Skeletal muscle cell (primary cell): ENCODE measurements around the gene ITGB1BP1.
"Not testable (repeated sequence)": the region's sequence is repeated elsewhere in the genome, so short reads cannot be mapped to it uniquely, and the experiment has no call there.

ENCODE experiments used
- DNase-seq: peaks from one replicate; pipeline ENCODE4 v3.0.0-alpha.2; 2010; ENCODE audit warnings: low read depth
- H3K4me3 ChIP-seq: 2 replicates; pipeline ENCODE4 v1.5.1; 2011; ENCODE audit warnings: low read depth, mild to moderate bottlenecking, control low read depth, low read length, moderate library complexity

The ITGB1BP1 gene

DNA sequence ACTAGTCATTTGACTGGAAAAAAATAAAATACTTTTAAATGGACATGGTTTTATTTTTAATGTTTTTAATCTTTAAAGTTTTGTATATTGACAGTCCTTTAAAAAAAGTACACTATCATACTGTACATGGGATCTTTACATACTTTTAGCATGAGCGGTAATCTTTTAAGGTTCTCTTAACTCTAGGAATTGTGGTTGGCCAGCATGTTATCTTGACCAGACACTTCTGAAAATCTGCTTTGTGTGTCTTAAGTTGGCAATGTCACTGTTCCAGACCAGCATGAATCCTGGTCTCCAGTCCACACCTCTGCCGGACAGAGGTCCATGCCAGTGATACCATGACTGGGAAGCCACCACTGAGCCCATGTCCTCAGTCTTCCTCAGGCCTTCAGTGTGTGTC, 17.7 kb downstream of the ITGB1BP1 start:
- no peak overlapping the region for H3K4me3 ChIP-seq
- no peak for DNase-seq

DNA sequence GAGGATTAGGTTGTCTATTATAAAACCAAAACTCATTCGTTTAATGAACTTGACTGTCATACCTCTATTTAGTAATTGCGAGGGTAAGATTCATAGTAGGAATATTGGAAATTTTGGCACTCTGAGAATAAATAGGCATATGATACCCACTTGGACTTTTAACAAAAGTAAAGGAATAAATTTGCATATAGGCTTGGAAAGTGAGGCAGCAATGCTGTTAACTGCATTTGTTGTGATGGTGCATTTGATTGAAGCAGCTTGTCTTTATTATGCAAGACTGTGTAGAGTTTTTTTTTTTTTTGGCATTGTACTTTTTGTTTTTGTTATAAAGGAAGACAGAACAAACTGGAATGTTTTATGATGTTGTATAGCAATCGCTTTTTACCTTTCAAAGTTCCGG, 18.9 kb downstream of the ITGB1BP1 start:
- no peak for DNase-seq
- H3K4me3 ChIP-seq = no peak overlapping the region

DNA sequence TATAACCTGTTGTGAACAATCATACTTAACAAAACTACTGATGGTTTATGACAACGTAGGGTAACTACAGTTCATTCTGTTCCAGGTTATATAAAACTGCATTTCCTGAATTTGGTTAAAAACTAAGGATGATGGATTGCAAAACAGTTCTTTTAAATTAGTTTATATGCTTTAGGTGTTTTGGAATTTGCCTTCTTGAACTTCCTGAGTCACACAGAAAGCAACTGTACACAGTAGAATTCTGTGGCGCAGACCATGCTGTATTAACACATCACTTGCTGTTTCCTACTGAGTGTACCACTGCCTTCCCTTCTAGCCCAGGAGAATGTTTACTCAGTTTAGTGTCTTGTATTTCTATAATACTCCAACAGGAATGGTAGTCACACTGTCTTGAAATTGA, 19.4 kb downstream of the ITGB1BP1 start:
- peak; percentile 27 for DNase-seq
- no peak overlapping the region for H3K4me3 ChIP-seq

DNA sequence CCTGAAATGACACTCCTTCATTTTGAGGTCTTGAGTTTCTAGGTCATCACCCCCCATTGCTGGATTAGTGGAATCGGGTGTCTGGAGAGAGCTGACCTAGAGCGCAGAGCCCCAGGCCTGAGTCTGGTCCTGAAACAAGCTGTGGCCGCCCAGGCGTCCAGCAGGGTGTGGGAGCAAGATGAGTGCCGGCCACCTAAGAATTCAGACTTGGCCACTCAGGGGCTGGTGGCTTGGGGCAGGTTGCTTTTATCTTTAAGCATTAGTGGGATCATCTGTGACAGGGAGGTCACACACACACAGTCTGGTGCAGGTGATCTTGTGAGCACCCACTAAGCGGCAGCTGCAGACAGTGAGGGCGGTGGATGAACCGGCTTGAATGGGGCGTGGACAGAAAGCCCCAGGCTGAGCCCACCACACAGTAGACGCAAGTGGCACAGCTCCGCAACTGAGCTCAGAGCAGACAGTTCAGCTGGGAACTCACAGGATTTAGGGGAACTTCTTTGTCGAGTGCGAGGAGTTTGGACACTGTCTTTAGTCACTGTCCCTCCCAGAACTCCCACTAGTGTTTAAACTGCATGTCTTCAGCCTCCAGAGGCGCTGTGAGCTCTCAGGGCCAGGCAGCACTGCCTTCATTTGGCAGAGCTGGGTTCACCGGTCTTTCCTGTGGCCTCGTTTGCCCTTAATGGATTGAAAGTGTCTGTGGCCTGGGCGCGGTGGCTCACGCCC, 21.5 kb downstream of the ITGB1BP1 start:
- H3K4me3 ChIP-seq = no peak overlapping the region
- DNase-seq = no peak

GRCh38 chr2:9401059-9401547, 22.2 kb downstream of the ITGB1BP1 start:
- no peak overlapping the region for H3K4me3 ChIP-seq

GRCh38 chr2:9400268-9401058, 22.9 kb downstream of the ITGB1BP1 start:
- no peak overlapping the region for H3K4me3 ChIP-seq
- DNase-seq = no peak

More at GRCh38 chr2:9401059-9401547, 22.2 kb downstream of the ITGB1BP1 start:
- no peak for DNase-seq

- DNase-seq = no peak
- H3K4me3 ChIP-seq = no peak overlapping the region
Observed at GRCh38 chr2:9398881-9399780, 24.2 kb downstream of the ITGB1BP1 start.

DNA sequence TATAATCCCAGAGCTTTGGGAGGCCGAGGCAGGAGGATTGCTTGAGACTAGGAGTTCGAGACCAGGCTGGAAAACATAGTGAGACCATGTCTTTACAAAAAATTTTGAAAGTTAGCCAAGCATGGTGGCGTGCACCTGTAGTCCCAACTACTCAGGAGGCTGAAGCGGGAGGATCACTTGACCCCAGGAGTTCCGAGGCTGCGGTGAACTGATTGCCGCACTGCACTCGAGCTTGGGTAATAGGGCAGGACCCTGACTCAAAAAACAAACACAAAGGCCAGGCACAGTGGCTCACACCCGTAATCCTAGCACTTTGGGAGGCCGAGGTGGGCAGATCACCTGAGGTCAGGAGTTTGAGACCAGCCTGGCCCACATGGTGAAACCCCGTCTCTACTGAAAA, 25.1 kb downstream of the ITGB1BP1 start:
- not testable (repeated sequence) for DNase-seq

DNA sequence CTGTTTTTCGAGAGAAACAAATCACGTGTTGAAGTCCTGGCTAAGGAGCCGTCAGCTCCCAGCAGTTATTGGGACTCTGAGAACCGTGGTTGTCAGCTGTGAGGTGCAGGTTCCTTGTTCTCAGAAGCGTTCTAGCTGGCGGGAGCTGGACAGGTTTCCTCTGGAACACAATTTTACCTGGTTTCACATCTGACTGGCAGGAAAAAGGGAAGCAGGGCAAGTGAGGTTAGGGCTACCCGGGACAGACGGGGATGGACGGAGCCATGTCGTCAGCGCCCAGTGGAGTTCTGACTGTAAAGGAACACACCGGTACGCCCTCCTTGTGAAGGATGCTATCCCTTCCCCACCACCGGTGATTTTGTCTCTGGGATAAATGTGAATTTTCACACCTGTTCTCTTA, 26.1 kb downstream of the ITGB1BP1 start:
- no peak overlapping the region for H3K4me3 ChIP-seq
- DNase-seq = no peak

More for the DNA sequence above, 25.1 kb downstream of the ITGB1BP1 start:
- not testable (repeated sequence) for H3K4me3 ChIP-seq

DNA sequence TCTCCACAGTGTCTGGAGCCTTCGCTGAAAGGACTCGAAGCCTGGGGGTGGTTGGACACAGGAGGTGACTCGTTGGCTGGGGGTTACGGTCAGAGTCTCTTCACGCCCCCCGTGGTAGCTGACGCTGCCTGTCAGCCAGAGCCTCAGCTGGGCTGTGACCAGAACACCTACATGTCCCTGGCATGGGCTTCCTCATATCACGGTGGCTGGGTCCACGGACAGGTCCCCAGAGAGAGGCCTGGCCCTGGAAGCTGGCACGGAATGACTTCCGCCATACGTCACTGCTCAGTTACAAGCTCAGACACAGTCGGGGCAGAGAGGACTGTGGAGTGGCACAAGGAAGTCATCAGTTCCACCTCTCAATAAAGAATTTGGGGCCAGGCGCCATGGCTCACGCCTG, 28.5 kb downstream of the ITGB1BP1 start:
- H3K4me3 ChIP-seq = no peak overlapping the region
- no peak for DNase-seq

GRCh38 chr2:9392898-9393765, 30.2 kb downstream of the ITGB1BP1 start:
- peak; percentile 25 for DNase-seq
- H3K4me3 ChIP-seq = no peak overlapping the region

DNA sequence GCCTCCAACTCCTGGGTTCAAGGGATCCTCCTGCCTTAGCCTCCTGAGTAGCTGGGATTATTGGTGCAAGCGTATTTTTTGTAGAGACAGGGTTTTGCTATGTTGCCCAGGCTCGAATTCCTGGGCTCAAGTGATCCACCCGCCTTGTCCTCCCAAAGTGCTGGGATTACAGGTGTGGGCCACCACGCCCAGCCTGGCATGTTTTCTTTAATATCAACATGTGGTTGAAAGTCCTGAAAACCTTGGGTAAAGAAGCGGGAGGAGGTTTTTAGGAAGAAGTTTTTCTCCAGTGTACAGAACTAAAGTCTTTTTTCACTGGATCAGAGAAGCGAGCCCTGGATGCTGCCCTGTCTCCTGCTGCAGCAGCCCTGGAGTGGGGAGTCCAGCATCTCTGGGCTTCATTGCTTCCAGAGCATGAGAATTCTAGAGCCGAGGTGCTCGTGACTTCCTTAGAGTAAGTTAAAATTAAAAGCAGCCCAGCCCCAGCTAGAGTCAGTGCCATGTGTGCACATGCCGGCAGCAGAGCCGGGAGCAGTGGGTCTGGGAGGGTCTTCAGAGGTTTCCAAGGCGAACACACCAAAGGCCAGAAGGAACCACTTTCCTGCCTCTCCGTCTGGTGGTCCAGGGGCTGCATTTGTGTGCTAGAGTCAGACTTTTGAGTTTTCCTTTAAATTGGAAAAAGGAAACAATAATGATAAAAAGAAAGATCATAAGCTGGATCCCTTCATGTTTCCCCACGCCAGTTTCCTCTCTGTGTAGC, 31.2 kb downstream of the ITGB1BP1 start:
- no peak overlapping the region for H3K4me3 ChIP-seq
- no peak for DNase-seq

GRCh38 chr2:9390991-9391390, 32.3 kb downstream of the ITGB1BP1 start:
- no peak overlapping the region for H3K4me3 ChIP-seq
- DNase-seq = no peak

- DNase-seq = no peak
- no peak overlapping the region for H3K4me3 ChIP-seq
Observed at GRCh38 chr2:9390151-9390850, 33.0 kb downstream of the ITGB1BP1 start.

DNA sequence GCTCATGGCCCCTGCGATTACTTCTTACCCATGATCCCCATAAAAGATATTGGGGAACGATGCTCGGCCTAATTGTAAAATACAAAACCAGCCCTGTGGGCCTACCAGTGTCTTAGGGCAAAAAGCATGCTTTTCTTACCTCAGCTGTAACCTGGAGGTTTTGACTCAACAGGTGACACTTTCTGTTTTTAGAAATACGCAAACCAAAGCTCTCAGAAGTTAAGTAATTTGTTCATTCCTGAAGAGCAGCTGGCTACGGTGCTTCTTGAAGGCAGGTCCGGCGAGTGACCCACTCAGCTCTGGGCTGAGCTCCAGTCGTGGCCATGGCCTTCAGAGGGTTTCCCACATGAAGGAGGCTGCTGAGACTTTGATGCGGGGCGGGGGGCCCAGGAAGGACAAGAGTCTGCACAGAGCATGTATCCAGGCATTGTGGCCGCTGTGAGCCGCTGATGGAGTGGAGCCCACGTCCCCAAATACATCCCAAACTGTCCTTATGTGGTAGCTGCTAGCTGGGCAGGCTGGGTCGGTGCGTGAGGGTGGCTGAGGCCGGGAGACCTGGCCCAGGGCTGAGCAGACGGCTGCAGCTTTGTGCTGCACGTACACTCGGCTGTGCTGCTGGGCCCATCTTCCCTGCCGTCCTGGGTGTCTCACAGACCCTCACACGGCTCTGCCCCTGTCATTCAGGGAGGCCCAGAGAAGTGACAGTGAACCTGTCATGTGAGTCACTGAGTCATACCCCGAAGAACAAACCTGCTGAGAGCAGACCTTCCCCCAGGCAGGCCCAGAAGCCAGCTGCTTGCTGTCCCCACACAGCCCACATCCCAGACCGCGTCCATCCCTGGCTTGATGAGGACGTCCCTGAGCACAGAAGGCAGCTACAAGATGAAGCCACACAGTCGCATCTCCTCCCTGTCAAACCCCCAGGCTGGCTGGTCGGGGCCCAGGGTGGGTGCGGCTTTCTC, 34.1 kb downstream of the ITGB1BP1 start:
- no peak for DNase-seq
- no peak overlapping the region for H3K4me3 ChIP-seq

GRCh38 chr2:9388199-9388681, 35.1 kb downstream of the ITGB1BP1 start:
- no peak for DNase-seq

More at GRCh38 chr2:9388199-9388681, 35.1 kb downstream of the ITGB1BP1 start:
- no peak overlapping the region for H3K4me3 ChIP-seq
